Mesendoderm (in vitro differentiated cells): ENCODE data around the gene BRCA2. TPM values are rescaled to one million over a fixed set of nuclear protein-coding genes. Genes with fewer than 3 reads are reported as not detected.
A peak's percentile ranks its signal among the peaks of the same experiment; 100 is the strongest.

Source experiments
- DNase-seq: peaks from one replicate; pipeline ENCODE4 v3.0.0; 2013
- H2AK5ac ChIP-seq: 2 replicates; pipeline ENCODE4 v1.6.1; 2013; ENCODE audit warnings: low read length, inconsistent platforms
- H2BK120ac ChIP-seq: 2 replicates; pipeline ENCODE4 v1.6.1; 2013; ENCODE audit warnings: low read depth, mild to moderate bottlenecking, low read length, moderate library complexity, mixed read lengths
- H2BK15ac ChIP-seq: replicated peaks from 2 replicates; pipeline ENCODE4 v1.6.1; 2013; ENCODE audit warnings: low read depth, mild to moderate bottlenecking, moderate library complexity
- H2BK5ac ChIP-seq: 2 replicates; pipeline ENCODE4 v1.6.1; 2013; ENCODE audit warnings: low read length, inconsistent platforms
- H3K18ac ChIP-seq: 2 replicates; pipeline ENCODE4 v1.6.1; 2013; ENCODE audit warnings: mild to moderate bottlenecking, low read length, mixed read lengths
- H3K23ac ChIP-seq: one replicate; pipeline ENCODE4 v1.6.1; 2013; ENCODE audit warnings: low read length
- H3K27ac ChIP-seq: 2 replicates; pipeline ENCODE4 v1.5.1; 2013; ENCODE audit warnings: low read depth, mild to moderate bottlenecking, inconsistent platforms, low read length, moderate library complexity
- H3K27me3 ChIP-seq: 2 replicates; pipeline ENCODE4 v1.6.1; 2013; ENCODE audit warnings: low read length, control low read depth, mild to moderate bottlenecking, inconsistent platforms; ENCODE audit not compliant: insufficient read depth, poor library complexity
- H3K36me3 ChIP-seq: 2 replicates; pipeline ENCODE4 v1.6.1; 2013; ENCODE audit warnings: low read length, inconsistent platforms; ENCODE audit not compliant: control insufficient read depth, insufficient read depth
- H3K4ac ChIP-seq: one replicate; pipeline ENCODE4 v1.6.1; 2013; ENCODE audit warnings: low read depth, mild to moderate bottlenecking, low read length, moderate library complexity
- H3K4me1 ChIP-seq: 2 replicates; pipeline ENCODE4 v1.6.1; 2013; ENCODE audit warnings: low read depth, low read length, inconsistent platforms; ENCODE audit not compliant: control insufficient read depth
- H3K4me2 ChIP-seq: 2 replicates; pipeline ENCODE4 v1.6.1; 2013; ENCODE audit warnings: low read length
- H3K4me3 ChIP-seq: 2 replicates; pipeline ENCODE4 v1.5.1; 2013; ENCODE audit warnings: mild to moderate bottlenecking, low read length
- H3K56ac ChIP-seq: one replicate; pipeline ENCODE4 v1.6.1; 2013; ENCODE audit warnings: low read length
- H3K79me1 ChIP-seq: 2 replicates; pipeline ENCODE4 v1.6.1; 2013; ENCODE audit warnings: low read length, inconsistent platforms
- H3K79me2 ChIP-seq: 2 replicates; pipeline ENCODE4 v1.6.1; 2013; ENCODE audit warnings: mild to moderate bottlenecking, low read length; ENCODE audit not compliant: control insufficient read depth, insufficient read depth
- H3K9ac ChIP-seq: 2 replicates; pipeline ENCODE4 v1.6.1; 2013; ENCODE audit warnings: low read length, inconsistent platforms
- H4K5ac ChIP-seq: one replicate; pipeline ENCODE4 v1.6.1; 2013; ENCODE audit warnings: low read length
- H4K8ac ChIP-seq: one replicate; pipeline ENCODE4 v1.6.1; 2013; ENCODE audit warnings: low read depth, mild to moderate bottlenecking, control low read depth, low read length, moderate library complexity
- WGBS: extraction: QIAGEN DNeasy Blood & Tissue Kit; methylation state at CpG from one replicate; pipeline ENCODE4 v1.1.7; 2013; ENCODE audit warnings: low lambda C conversion rate, missing lambda C conversion rate; ENCODE audit not compliant: insufficient coverage; ENCODE audit errors: extremely low coverage; 5-methylcytosine and 5-hydroxymethylcytosine counted together
- small RNA-seq: library from polyadenylated mRNA; stranded (forward); fragments of <200 nt; extraction: miRNeasy Mini kit (QIAGEN cat#:217004); gene quantifications from one replicate; pipeline ENCODE3, GENCODE V24; 2013; ENCODE audit not compliant: insufficient read depth

Gene BRCA2

DNA sequence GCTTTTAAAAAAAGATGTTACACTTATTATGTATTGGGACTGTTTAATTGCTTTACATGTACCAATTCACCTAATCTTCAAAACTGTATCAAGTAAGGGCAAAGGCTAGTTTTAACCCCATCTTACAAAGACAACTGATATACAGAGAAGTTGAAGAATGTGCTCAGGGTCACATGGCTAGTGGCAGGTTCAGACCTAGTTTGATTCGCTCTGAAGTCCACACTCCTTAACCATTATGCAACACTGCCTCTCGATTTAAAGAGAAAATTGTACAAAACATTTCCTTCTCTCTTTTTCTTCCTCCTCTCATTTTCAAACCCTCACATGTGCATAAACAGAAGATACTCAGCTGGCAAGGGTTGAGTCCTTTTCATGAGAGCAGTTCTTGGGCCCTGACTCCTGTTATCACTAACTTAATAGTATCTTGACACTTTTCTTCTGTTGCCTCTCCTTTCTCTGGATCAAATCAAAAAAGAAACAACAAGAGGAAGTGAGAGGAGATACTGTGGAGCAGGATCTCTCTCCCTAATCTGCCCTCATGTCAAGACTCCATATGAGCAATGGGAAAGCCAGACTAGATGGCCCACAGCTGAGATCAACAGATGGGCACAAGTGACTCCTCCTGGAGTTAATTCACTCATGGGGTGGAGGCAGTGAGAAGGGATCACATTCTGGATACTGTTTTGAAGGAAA, 131.6 kb downstream of the BRCA2 start:
- peak; percentile 42 for DNase-seq
- H3K4me1 ChIP-seq = no peaks in the 10 kb centered on the region
- no peak overlapping the region for H4K8ac ChIP-seq
- no peak overlapping the region for H3K18ac ChIP-seq
- no peak overlapping the region for H2BK5ac ChIP-seq
- H4K5ac ChIP-seq = no peak overlapping the region
- no peaks in the 10 kb centered on the region for H3K79me1 ChIP-seq
- no peak overlapping the region for H3K27ac ChIP-seq
- H2BK120ac ChIP-seq = no peak overlapping the region
- H2BK15ac ChIP-seq = no peak overlapping the region
- H3K27me3 ChIP-seq = no peaks in the 10 kb centered on the region
- no peak overlapping the region for H2AK5ac ChIP-seq
- H3K79me2 ChIP-seq = no peaks in the 10 kb centered on the region
- no peak overlapping the region for H3K4me2 ChIP-seq
- no peak overlapping the region for H3K56ac ChIP-seq
- no peaks in the 10 kb centered on the region for H3K36me3 ChIP-seq
- H3K4me3 ChIP-seq = no peak overlapping the region
- H3K4ac ChIP-seq = no peak overlapping the region
- no CpG with 5 or more reads among the region's 2 CpGs for WGBS
- H3K9ac ChIP-seq = no peak overlapping the region
- H3K23ac ChIP-seq = no peak overlapping the region

DNA sequence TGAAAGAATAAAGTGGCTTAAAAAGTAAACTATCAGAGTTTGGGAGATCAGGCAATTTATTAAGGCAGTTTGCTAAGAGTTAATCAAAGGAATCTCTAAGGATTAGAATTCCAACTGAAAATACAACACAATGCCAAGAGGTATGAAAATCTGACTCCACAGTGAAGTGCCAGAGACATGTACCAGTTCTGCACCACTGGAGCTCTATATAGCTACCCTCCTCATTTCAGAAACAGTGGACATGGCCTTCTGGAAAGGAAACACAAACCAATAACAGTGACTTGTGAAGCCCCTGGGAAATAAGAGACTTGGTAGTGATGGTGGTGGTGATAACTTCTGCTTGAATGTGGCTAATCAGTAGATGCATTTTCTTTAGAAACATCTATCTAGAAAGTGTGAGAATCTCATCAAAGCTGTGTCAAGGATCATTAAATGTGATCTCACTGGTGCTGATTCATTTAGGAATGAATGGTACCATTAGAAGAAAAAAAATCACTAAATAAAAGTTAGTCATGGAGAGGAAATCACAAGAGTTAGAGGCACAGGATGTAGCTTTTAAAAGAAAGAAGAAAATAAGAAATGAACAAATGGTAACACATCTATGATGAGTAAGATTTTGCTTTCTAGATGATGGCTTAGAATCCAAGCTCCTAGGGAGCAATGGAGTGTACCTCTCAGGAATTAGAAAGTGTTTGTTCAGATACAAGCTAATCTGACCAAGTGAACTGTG, 132.8 kb downstream of the BRCA2 start:
- Histone ChIP-seq H3K9ac (no peak overlapping the region), H3K27ac (no peak overlapping the region), H3K27me3 (no peaks in the 10 kb centered on the region), H3K4me3 (no peak overlapping the region), H3K4me2 (no peak overlapping the region), H3K36me3 (no peaks in the 10 kb centered on the region), H2BK15ac (no peak overlapping the region), H2BK120ac (no peak overlapping the region), H4K8ac (no peak overlapping the region), H3K79me2 (no peaks in the 10 kb centered on the region), H2BK5ac (no peak overlapping the region), H2AK5ac (no peak overlapping the region), H3K79me1 (no peaks in the 10 kb centered on the region), H3K4ac (no peak overlapping the region), H4K5ac (no peak overlapping the region), H3K56ac (no peak overlapping the region), H3K23ac (no peak overlapping the region), H3K4me1 (no peaks in the 10 kb centered on the region), H3K18ac (no peak overlapping the region)
- DNase-seq = no peak

DNA sequence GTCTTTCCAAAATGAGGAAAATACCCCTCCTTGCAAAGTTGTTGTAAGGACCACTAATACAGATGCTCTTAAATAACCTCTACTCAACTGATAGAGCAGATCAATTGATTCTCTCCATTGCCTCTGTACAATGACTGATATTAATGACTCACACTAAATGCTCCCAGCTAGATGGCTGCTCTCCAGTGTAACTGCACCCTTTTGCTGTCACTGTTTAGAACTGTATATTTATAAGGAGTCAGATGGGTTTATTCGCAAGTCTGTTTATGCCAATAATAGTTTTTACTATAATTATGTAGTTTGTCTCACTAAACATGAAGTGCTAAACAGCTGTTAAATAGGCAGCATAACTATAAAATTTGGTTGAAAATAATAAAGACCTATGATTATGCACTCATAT, 133.7 kb downstream of the BRCA2 start:
- Histone ChIP-seq H2BK15ac (no peak overlapping the region), H3K4ac (no peak overlapping the region), H3K4me3 (no peak overlapping the region), H2BK120ac (no peak overlapping the region), H3K4me2 (no peak overlapping the region), H3K23ac (no peak overlapping the region), H3K56ac (no peak overlapping the region), H3K4me1 (no peaks in the 10 kb centered on the region), H2BK5ac (no peak overlapping the region), H3K79me1 (no peaks in the 10 kb centered on the region), H2AK5ac (no peak overlapping the region), H3K36me3 (no peaks in the 10 kb centered on the region), H3K18ac (no peak overlapping the region), H4K5ac (no peak overlapping the region), H3K27ac (no peak overlapping the region), H3K9ac (no peak overlapping the region), H3K27me3 (no peaks in the 10 kb centered on the region), H4K8ac (no peak overlapping the region), H3K79me2 (no peaks in the 10 kb centered on the region)
- no CpG with 5 or more reads among the region's 1 CpG for WGBS
- no peak for DNase-seq

Small RNAs within 50 kb of the gene (small RNA-seq; reads per million reads assigned to genes)
- gene RF00190 = not detected
